Ovary (tissue), 9 donors: ENCODE results near the gene KCNIP1. TPM values are rescaled to one million over a fixed set of nuclear protein-coding genes. Genes with fewer than 3 reads are reported as not detected.

Experiments
- DNase-seq, 5 donors: peaks; one replicate each; pipeline ENCODE4 v3.0.0-alpha.2; 2019 to 2020
- H3K27ac ChIP-seq, 2 donors: fragments of 200-600 bp; one replicate each; pipeline versions ENCODE4 v1.5.1 to v1.8.0; 2019 to 2022
- H3K27me3 ChIP-seq: fragments of 200-600 bp; one replicate; pipeline ENCODE4 v1.8.0; 2022
- H3K36me3 ChIP-seq: fragments of 200-600 bp; sonication (generic); one replicate; pipeline ENCODE4 v1.5.1; 2019
- H3K4me1 ChIP-seq: one replicate; pipeline ENCODE4 v1.8.1; 2013; ENCODE audit warnings: mild to moderate bottlenecking, moderate library complexity; ENCODE audit not compliant: insufficient read depth
- H3K4me3 ChIP-seq: fragments of 200-600 bp; sonication (generic); one replicate; pipeline ENCODE4 v1.5.1; 2017
- H3K9me3 ChIP-seq, 2 donors: fragments of 200-600 bp in 1 of 2; sonication (generic) in 1 of 2; one replicate each; pipeline versions ENCODE4 v1.5.1 to v1.8.1; 2013 to 2019; ENCODE audit warnings: mild to moderate bottlenecking in 1 of 2, moderate library complexity in 1 of 2
- CTCF ChIP-seq, 3 donors: fragments of 450-650 bp in 2 of 3; fragments of 200-600 bp in 1 of 3; IDR thresholded peaks; one replicate each; pipeline versions ENCODE4 v1.5.1 to v1.8.0; 2016 to 2022; ENCODE audit warnings: antibody characterized with exemption in 3 of 3, mild to moderate bottlenecking in 1 of 3
- EP300 ChIP-seq: sonication (generic); formaldehyde crosslinking; IDR thresholded peaks from one replicate; pipeline ENCODE4 v1.6.1; 2017; ENCODE audit warnings: antibody characterized with exemption
- POLR2A ChIP-seq: fragments of 450-650 bp; IDR thresholded peaks from one replicate; pipeline ENCODE4 v1.6.1; 2017; ENCODE audit warnings: antibody characterized with exemption, mild to moderate bottlenecking, moderate library complexity
- WGBS, 3 donors: extraction: QIAGEN DNeasy Blood & Tissue Kit in 1 of 3; methylation state at CpG; one replicate each; pipeline versions ENCODE4 v1.1.5 to v1.1.7; 2013 to 2017; 5-methylcytosine and 5-hydroxymethylcytosine counted together
- intact Hi-C, 4 donors: fragments of 100-400 bp; cut with DNase I; formaldehyde crosslinking; loops; one replicate each; pipeline versions ENCODE4 v1.11.0 to v1.15.1; 2022 to 2023
- polyA plus RNA-seq, 2 donors: library from polyadenylated mRNA; stranded (reverse); fragments of 200-250 nt in 1 of 2; fragments of 350-450 nt in 1 of 2; fragmentation: Illumina TruSeq in 1 of 2; extraction: RNeasy Lipid Tissue Mini Kit (QIAGEN cat#74804) in 1 of 2; gene quantifications; one replicate each; pipeline ENCODE4 v1.2.3, GENCODE V29; 2013 to 2014
- total RNA-seq, 7 donors: library from RNA; depleted of rRNA in 2 of 7; stranded (reverse); fragments of >200 nt in 2 of 7; fragmentation: NEBNext Ultra II Directional in 3 of 7; extraction: Animal tissue kit (Norgen Biotek cat#: 25700) in 3 of 7; gene quantifications; one replicate each; pipeline versions ENCODE4 v1.1.0 to v1.2.4, GENCODE V29; 2016 to 2023
- donor health status: DM: no; HTN: no; CAD: no; lungs with moderate emphysema.
- donor health status: DM: no; HTN: no; CAD: no.
- donor health status: Bipolar disorder and iron deficiency.
- donor health status: DM: yes; HTN: yes; CAD: no.
- donor health status: DM: no; HTN: no; CAD: no.
- donor health status: DM: yes; HTN: yes; CAD: no.

The KCNIP1 gene
- total and polyA plus RNA-seq, 9 donors = 0.20 to 2.2 (median 0.66) TPM

DNA sequence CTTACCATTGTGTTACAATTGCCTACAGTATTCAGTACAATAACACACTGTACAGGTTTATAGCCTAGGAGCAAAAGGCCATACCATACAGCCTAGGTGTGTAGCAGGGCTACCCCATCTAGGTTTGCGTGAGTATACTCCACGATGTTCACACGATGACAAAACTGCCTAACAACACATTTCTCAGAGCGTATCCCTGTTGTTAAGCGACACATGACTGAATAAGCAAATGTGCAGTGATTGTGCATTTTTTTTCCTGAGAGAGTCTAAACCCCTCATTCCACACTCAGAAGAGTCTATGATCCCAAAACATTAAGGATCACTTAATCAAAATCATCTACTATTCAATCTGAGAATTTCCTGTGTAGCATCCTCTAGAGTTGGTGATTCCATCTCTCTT is 211.3 kb downstream of the KCNIP1 start:
- TF ChIP-seq CTCF (IDR thresholded peaks at IDR 0.05) = no peak
- TF ChIP-seq POLR2A = no peak
- TF ChIP-seq EP300 = no peak
- intact Hi-C loops = no loop called here
- Histone ChIP-seq H3K27ac (no peak overlapping the region), H3K36me3 (no peaks in the 10 kb centered on the region), H3K4me1 (no peaks in the 10 kb centered on the region), H3K27me3 (no peaks in the 10 kb centered on the region), H3K9me3 (no peaks in the 10 kb centered on the region), H3K4me3 (no peak overlapping the region)
- no peak for DNase-seq
- 92 to 97% (median 94%) methylated on average over 5 of the region's 5 CpGs for WGBS, 3 donors

DNA sequence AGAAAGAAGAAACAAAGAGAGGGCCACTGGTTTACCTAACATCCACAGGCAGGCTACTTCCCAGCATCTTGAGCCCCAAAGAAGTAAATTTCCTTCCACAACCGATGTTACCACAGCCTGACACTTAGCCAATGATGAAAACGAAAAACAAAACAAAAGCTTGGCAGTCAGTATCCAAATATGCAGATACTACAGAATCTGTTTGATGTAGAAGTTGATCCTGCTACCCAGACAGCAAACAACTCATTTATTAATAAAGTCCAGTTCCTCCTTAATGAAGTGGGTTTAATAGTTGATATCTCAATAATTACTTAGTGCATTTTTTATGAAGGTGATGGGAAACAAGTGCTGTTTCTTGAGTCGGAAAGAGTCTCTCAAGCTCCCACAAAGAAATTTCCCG is 212.6 kb downstream of the KCNIP1 start:
- DNase-seq = no peak
- TF ChIP-seq POLR2A (no peak), EP300 (no peak), CTCF (IDR thresholded peaks at IDR 0.05) (no peak)
- Histone ChIP-seq H3K9me3 (no peaks in the 10 kb centered on the region), H3K36me3 (no peaks in the 10 kb centered on the region), H3K27me3 (no peaks in the 10 kb centered on the region), H3K4me3 (no peak overlapping the region), H3K27ac (no peak overlapping the region), H3K4me1 (no peaks in the 10 kb centered on the region)
- intact Hi-C loops = no loop called here
- WGBS, 3 donors = 3 to 5% (median 4%) methylated on average over 4 of the region's 4 CpGs

DNA sequence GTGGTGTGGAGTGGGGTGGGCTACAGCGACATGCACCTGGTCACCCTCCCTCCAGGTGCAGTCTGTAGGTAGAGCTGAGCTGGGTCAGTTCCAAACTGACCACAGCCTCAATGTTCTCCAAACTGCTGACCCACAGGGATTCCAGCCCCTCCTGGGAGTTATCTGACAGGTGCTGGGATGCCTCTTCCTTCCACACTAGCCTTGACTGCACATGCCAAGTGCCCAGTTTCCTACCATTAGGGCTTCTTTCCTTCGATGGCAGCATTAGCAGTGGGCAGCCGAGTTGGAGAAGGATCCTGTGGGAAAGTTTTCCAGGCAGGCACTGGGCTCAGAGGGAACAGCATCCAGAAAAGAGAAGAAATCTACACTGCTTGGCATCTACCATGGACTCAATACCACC is 215.7 kb downstream of the KCNIP1 start:
- H3K4me1 ChIP-seq = no peaks in the 10 kb centered on the region
- H3K4me3 ChIP-seq = no peak overlapping the region
- WGBS, 3 donors = 76 to 91% (median 79%) methylated on average over 3 of the region's 3 CpGs
- DNase-seq = no peak
- H3K9me3 ChIP-seq = no peaks in the 10 kb centered on the region
- no peak for TF ChIP-seq CTCF (IDR thresholded peaks at IDR 0.05)
- no peak for TF ChIP-seq POLR2A
- no peak for TF ChIP-seq EP300
- no peaks in the 10 kb centered on the region for H3K36me3 ChIP-seq
- no peaks in the 10 kb centered on the region for H3K27me3 ChIP-seq
- no peak overlapping the region for H3K27ac ChIP-seq
- intact Hi-C loops = no loop called here

DNA sequence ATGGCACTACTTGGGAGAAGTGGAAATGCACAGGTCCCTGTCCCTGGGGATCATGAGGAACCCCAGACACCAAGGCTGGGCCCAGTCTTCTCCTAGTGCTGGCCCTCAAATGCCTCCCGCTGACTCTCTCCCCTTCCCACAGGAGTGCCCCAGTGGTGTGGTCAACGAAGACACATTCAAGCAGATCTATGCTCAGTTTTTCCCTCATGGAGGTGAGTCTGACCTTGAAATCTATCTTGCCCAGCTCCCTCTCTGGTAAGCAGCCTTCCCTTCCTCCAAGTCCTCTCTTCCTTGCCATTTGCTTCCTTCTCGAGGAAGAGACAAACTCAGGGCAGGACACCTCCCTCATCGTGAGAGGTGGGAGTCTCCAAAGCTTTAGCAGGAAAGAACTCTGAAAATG is 216.4 kb downstream of the KCNIP1 start:
- WGBS, 3 donors = 70 to 82% (median 72%) methylated on average over 4 of the region's 4 CpGs
- intact Hi-C loops = no loop called here
- Histone ChIP-seq H3K36me3 (no peaks in the 10 kb centered on the region), H3K27me3 (no peaks in the 10 kb centered on the region), H3K9me3 (no peaks in the 10 kb centered on the region), H3K27ac (no peak overlapping the region), H3K4me3 (no peak overlapping the region), H3K4me1 (no peaks in the 10 kb centered on the region)
- DNase-seq = no peak
- TF ChIP-seq POLR2A = no peak
- TF ChIP-seq CTCF (IDR thresholded peaks at IDR 0.05) = no peak
- no peak for TF ChIP-seq EP300

DNA sequence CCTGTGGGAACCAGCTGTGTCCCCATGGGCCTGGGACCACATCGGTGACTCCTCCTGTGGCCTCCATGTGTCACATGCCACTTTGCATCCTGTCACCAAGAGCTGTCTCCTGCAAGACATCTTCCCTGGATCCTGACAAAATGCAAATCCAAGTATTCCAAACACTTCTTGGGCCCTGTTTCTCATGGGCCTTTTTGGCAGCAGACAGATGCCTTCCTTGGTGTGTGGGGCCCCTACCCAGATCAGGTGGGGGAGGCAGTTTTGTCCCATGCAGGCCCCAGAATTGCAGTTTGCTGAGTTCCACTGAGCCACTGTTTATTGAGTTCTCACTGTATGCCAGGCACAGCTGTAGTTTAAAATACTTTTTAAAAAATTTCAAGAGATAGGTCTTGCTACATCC is 217.2 kb downstream of the KCNIP1 start:
- Histone ChIP-seq H3K27ac (no peak overlapping the region), H3K27me3 (no peaks in the 10 kb centered on the region), H3K9me3 (no peaks in the 10 kb centered on the region), H3K4me3 (no peak overlapping the region), H3K36me3 (no peaks in the 10 kb centered on the region), H3K4me1 (no peaks in the 10 kb centered on the region)
- no peak for TF ChIP-seq EP300
- TF ChIP-seq POLR2A = no peak
- no peak for TF ChIP-seq CTCF (IDR thresholded peaks at IDR 0.05)
- no peak for DNase-seq
- intact Hi-C loops = no loop called here
- 85 to 90% (median 89%) methylated on average over 1 of the region's 1 CpG for WGBS, 3 donors
